ENCODE measurements around the gene OSBP2.
"Not testable (repeated sequence)": the region's sequence is repeated elsewhere in the genome, so short reads cannot be mapped to it uniquely, and the experiment has no call there.

The OSBP2 gene

GRCh38 chr22:30679895-30680690, 14.6 kb upstream of the OSBP2 start:
- not testable (repeated sequence) for DNase-seq

- DNase-seq, result no peak
These were observed 13.5 kb upstream of the OSBP2 start for GRCh38 chr22:30680991-30681770.

- no peak for DNase-seq
These were observed 12.8 kb upstream of the OSBP2 start for GRCh38 chr22:30681831-30682230.

GRCh38 chr22:30685178-30685577, 9.5 kb upstream of the OSBP2 start:
- DNase-seq, result no peak

- DNase-seq, result no peak
These were observed 7.3 kb upstream of the OSBP2 start for GRCh38 chr22:30687358-30687757.

- DNase-seq, result no peak
These were observed 5.1 kb upstream of the OSBP2 start for GRCh38 chr22:30689622-30690021.

GRCh38 chr22:30691204-30691603, 3.5 kb upstream of the OSBP2 start:
- no peak for DNase-seq

GRCh38 chr22:30694171-30694639, 469 bp upstream of the OSBP2 start:
- DNase-seq, result peak; percentile 75

GRCh38 chr22:30695351-30695851, 727 bp downstream of the OSBP2 start:
- DNase-seq, result no peak

- no peak for DNase-seq
These were observed 1.4 kb downstream of the OSBP2 start for GRCh38 chr22:30695871-30696655.

- DNase-seq, result no peak
These were observed 3.3 kb downstream of the OSBP2 start for GRCh38 chr22:30697975-30698374.

GRCh38 chr22:30701872-30702271, 7.2 kb downstream of the OSBP2 start:
- DNase-seq, result no peak

- no peak for DNase-seq
These were observed 8.2 kb downstream of the OSBP2 start for GRCh38 chr22:30702856-30703255.

GRCh38 chr22:30704978-30705377, 10.3 kb downstream of the OSBP2 start:
- no peak for DNase-seq

GRCh38 chr22:30705710-30706651, 11.3 kb downstream of the OSBP2 start:
- peak; percentile 39 for DNase-seq

GRCh38 chr22:30709980-30710379, 15.3 kb downstream of the OSBP2 start:
- DNase-seq, result peak; percentile 57

- DNase-seq, result no peak
These were observed 17.4 kb downstream of the OSBP2 start for GRCh38 chr22:30712094-30712493.

GRCh38 chr22:30714062-30714461, 19.4 kb downstream of the OSBP2 start:
- no peak for DNase-seq

GRCh38 chr22:30717331-30717921, 22.8 kb downstream of the OSBP2 start:
- no peak for DNase-seq

GRCh38 chr22:30717952-30718351, 23.3 kb downstream of the OSBP2 start:
- no peak for DNase-seq

GRCh38 chr22:30718491-30718890, 23.8 kb downstream of the OSBP2 start:
- DNase-seq, result no peak

All from stimulated activated CD8-positive, alpha-beta memory T cell treated with anti-CD3 and anti-CD28 coated beads, Interleukin-4, amount 100 ng/mL, for 48 hours (primary cell).